ENCODE measurements around the gene TARDBP. TPM values are rescaled to one million over a fixed set of nuclear protein-coding genes. Genes with fewer than 3 reads are reported as not detected.
"Not testable (repeated sequence)": the region's sequence is repeated elsewhere in the genome, so short reads cannot be mapped to it uniquely, and the experiment has no call there.

Gene TARDBP
- total and polyA plus RNA-seq, 12 donors: 66.0 to 138 (median 102) TPM

GRCh38 chr1:11039351-11040104 is 27.1 kb downstream of the TARDBP start:
- peaks cover 0 to 13% (median 3%) of the 10 kb centered on the region in 9 donors for H3K4me1 ChIP-seq
- 68 to 76% methylated on average over 2 of the region's 2 CpGs for WGBS, 2 donors
- no peaks in the 10 kb centered on the region for H3K9me3 ChIP-seq
- H3K36me3 ChIP-seq: no peaks in the 10 kb centered on the region
- H3K27me3 ChIP-seq: no peaks in the 10 kb centered on the region
- H3K27ac ChIP-seq: no peak overlapping the region
- no peak for DNase-seq
- no peak for TF ChIP-seq CTCF (IDR thresholded peaks at IDR 0.05)
- H3K4me3 ChIP-seq: no peak overlapping the region
- intact Hi-C loops (cut with DNase I): loop anchor here in 9 of 10 donors (5.0 to 10.0 kb wide), 6 partner anchors 65 to 685 kb away; no protein-coding TSS in a partner anchor
- no peak for ATAC-seq

GRCh38 chr1:11040105-11040429 is 27.6 kb downstream of the TARDBP start:
- H3K36me3 ChIP-seq, H3K27ac ChIP-seq, H3K27me3 ChIP-seq, DNase-seq, H3K4me3 ChIP-seq, ATAC-seq, H3K9me3 ChIP-seq: not testable (repeated sequence)
- H3K4me1 ChIP-seq: peaks cover 0 to 13% (median 3%) of the 10 kb centered on the region in 9 donors
- WGBS, 2 donors: 91 to 93% methylated on average over 7 of the region's 7 CpGs
- intact Hi-C loops (cut with DNase I): loop anchor here in 2 of 10 donors (10.0 kb wide), 2 partner anchors 65 to 605 kb away; no protein-coding TSS in a partner anchor

- no peaks in the 10 kb centered on the region for H3K27me3 ChIP-seq
- TF ChIP-seq CTCF (IDR thresholded peaks at IDR 0.05): no peak
- intact Hi-C loops (cut with DNase I): loop anchor here in 2 of 10 donors (10.0 kb wide), 2 partner anchors 64 to 604 kb away; no protein-coding TSS in a partner anchor
Observed at GRCh38 chr1:11041048-11041447, 28.6 kb downstream of the TARDBP start.

GRCh38 chr1:11042065-11042464 is 29.6 kb downstream of the TARDBP start:
- WGBS, 2 donors: 83 to 91% methylated on average over 3 of the region's 3 CpGs
- peaks cover 0 to 13% (median 3%) of the 10 kb centered on the region in 9 donors for H3K4me1 ChIP-seq
- no peak for DNase-seq
- no peak for TF ChIP-seq CTCF (IDR thresholded peaks at IDR 0.05)
- no peaks in the 10 kb centered on the region for H3K9me3 ChIP-seq
- no peak overlapping the region for H3K27ac ChIP-seq
- no peak overlapping the region for H3K4me3 ChIP-seq
- ATAC-seq: no peak
- no peaks in the 10 kb centered on the region for H3K27me3 ChIP-seq
- intact Hi-C loops (cut with DNase I): loop anchor here in 2 of 10 donors (10.0 kb wide), 2 partner anchors 63 to 603 kb away; no protein-coding TSS in a partner anchor
- H3K36me3 ChIP-seq: no peaks in the 10 kb centered on the region

More at GRCh38 chr1:11041048-11041447, 28.6 kb downstream of the TARDBP start:
- no peak overlapping the region for H3K4me3 ChIP-seq
- no peaks in the 10 kb centered on the region for H3K36me3 ChIP-seq
- H3K27ac ChIP-seq: no peak overlapping the region
- DNase-seq: no peak
- no peaks in the 10 kb centered on the region for H3K9me3 ChIP-seq
- H3K4me1 ChIP-seq: peaks cover 0 to 13% (median 3%) of the 10 kb centered on the region in 9 donors
- no peak for ATAC-seq
